Stomach (tissue), 4 donors: Measurements from ENCODE around the gene EMC1.

Experiments
- EP300 ChIP-seq: sonication (generic); formaldehyde crosslinking; IDR thresholded peaks from one replicate; pipeline ENCODE4 v1.6.1; 2017; ENCODE audit warnings: antibody characterized with exemption
- POLR2A ChIP-seq, 4 donors: fragments of 450-650 bp; IDR thresholded peaks; one replicate each; pipeline ENCODE4 v1.6.1; 2016; ENCODE audit warnings: antibody characterized with exemption in 4 of 4, control low read depth in 2 of 4, mild to moderate bottlenecking in 1 of 4, moderate library complexity in 1 of 4
- TF ChIP-seq, protein P1 (sequence below), 7 experiments: fragments of 450-650 bp in 4 of 7; fragments of 200-600 bp in 3 of 7; sonication (generic) in 3 of 7; IDR thresholded peaks; one replicate each; pipeline ENCODE4 v1.5.1; 2016 to 2019; ENCODE audit warnings: antibody characterized with exemption in 7 of 7, control low read depth in 2 of 7, mild to moderate bottlenecking in 1 of 7

DNA sequence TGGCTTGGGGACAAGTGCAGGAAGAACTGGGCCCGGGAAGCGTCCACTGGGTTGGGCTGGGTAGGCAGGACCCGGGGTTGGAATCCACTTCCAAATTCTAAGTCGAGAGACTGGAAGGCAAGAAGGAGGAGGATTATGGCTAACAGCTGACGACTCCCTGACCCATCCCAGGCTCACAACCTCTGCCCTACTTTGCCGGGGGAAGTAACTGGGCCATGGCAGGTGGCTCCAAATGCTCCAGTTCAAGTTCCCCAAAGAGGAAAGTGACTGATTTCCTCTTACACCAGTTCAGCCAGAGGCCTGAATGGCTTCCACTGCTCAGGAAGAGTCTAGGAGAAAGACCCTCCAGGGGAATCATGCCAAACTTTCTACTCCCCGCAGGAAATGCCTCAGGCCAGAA is 11.4 kb downstream of the EMC1 start:
- no peak for TF ChIP-seq POLR2A (IDR thresholded peaks at IDR 0.05)
- no peak for TF ChIP-seq EP300
- TF ChIP-seq, protein P1, sequence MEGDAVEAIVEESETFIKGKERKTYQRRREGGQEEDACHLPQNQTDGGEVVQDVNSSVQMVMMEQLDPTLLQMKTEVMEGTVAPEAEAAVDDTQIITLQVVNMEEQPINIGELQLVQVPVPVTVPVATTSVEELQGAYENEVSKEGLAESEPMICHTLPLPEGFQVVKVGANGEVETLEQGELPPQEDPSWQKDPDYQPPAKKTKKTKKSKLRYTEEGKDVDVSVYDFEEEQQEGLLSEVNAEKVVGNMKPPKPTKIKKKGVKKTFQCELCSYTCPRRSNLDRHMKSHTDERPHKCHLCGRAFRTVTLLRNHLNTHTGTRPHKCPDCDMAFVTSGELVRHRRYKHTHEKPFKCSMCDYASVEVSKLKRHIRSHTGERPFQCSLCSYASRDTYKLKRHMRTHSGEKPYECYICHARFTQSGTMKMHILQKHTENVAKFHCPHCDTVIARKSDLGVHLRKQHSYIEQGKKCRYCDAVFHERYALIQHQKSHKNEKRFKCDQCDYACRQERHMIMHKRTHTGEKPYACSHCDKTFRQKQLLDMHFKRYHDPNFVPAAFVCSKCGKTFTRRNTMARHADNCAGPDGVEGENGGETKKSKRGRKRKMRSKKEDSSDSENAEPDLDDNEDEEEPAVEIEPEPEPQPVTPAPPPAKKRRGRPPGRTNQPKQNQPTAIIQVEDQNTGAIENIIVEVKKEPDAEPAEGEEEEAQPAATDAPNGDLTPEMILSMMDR (IDR thresholded peaks at IDR 0.05), result no peak
